Epithelial cell of esophagus (primary cell): ENCODE data around the gene FRMD8.

Experiments used
- DNase-seq: peaks from one replicate; pipeline ENCODE4 v3.0.0; 2010; ENCODE audit warnings: low read depth
- H3K4me3 ChIP-seq: 2 replicates; pipeline ENCODE4 v1.5.1; 2011; ENCODE audit warnings: mild to moderate bottlenecking, low read length, control low read depth
- CTCF ChIP-seq: IDR thresholded peaks from 2 replicates; pipeline ENCODE4 v1.5.1; 2011; ENCODE audit warnings: low read depth, mild to moderate bottlenecking, low read length, control low read depth, inconsistent platforms; ENCODE audit not compliant: insufficient read depth; ENCODE audit errors: missing control alignments

Gene FRMD8

GRCh38 chr11:65440831-65441499, 54.5 kb downstream of the FRMD8 start:
- H3K4me3 ChIP-seq, result no peak overlapping the region
- DNase-seq, result peak; percentile 43
- no peak for TF ChIP-seq CTCF

- H3K4me3 ChIP-seq, result no peak overlapping the region
- no peak for TF ChIP-seq CTCF
- DNase-seq, result peak; percentile 39
Observed at GRCh38 chr11:65442842-65443331, 56.5 kb downstream of the FRMD8 start.

GRCh38 chr11:65444314-65445051, 58.0 kb downstream of the FRMD8 start:
- H3K4me3 ChIP-seq, result no peak overlapping the region
- TF ChIP-seq CTCF, result no peak
- peak; percentile 52 for DNase-seq

DNA sequence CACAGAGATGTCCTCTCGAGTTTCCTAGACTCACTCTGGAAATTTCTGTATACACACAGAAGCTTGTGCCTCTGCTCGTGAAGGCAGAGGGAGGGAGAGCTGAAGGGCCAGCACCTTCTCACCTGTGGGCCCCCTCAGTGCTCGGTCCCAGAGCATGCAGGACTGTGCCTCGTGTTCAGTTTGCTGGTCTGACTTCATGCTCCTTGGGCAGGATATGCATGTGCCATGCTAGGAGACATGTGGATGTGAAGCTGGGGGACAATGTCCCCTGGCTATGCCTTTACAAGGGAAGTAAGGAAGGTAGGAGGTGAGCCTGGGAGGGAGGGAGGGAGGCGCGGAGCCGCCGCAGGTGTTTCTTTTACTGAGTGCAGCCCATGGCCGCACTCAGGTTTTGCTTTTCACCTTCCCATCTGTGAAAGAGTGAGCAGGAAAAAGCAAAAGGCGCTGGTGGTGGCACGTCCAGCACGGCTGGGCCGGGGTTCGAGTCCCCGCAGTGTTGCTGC, 58.7 kb downstream of the FRMD8 start:
- peak; percentile 66 for DNase-seq
- TF ChIP-seq CTCF, result no peak
- H3K4me3 ChIP-seq, result no peak overlapping the region

GRCh38 chr11:65445604-65446445, 59.4 kb downstream of the FRMD8 start:
- TF ChIP-seq CTCF, result no peak
- peak; percentile 67 for DNase-seq
- H3K4me3 ChIP-seq, result no peak overlapping the region

- no peak overlapping the region for H3K4me3 ChIP-seq
- no peak for TF ChIP-seq CTCF
- no peak for DNase-seq
Observed at GRCh38 chr11:65446446-65447277, 60.2 kb downstream of the FRMD8 start.
